ENCODE measurements around the gene SLC22A2. TPM values are rescaled to one million over a fixed set of nuclear protein-coding genes. Genes with fewer than 3 reads are reported as not detected.

The SLC22A2 gene
- total RNA-seq, 1 donor from 2014 or later = not detected

DNA sequence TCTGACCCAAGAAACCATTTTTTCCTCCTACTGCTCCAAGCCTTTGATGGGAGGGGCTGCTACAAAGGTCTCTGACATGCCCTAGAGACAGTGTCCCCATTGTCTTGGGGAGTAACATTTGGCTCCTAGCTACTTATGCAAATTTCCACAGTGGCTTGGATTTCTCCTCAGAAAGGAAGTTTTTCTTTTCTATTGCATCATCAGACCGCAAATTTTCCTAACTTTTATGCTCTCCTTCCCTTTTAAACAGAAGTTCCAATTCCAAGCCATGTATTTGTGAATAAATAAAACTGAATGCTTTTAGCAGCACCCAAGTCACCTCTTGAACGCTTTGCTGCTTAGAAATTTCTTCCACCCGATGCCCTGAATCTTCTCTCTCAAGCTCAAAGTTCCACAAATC lies 51.0 kb downstream of the SLC22A2 start:
- H3K4me3 Mint-ChIP-seq = no peak overlapping the region
- DNase-seq (ENCODE audit: extremely low spot score, unreplicated experiment) = no peak
- H3K36me3 Mint-ChIP-seq = no peaks in the 10 kb centered on the region
- H3K27ac Mint-ChIP-seq = no peak overlapping the region
- no peaks in the 10 kb centered on the region for H3K4me1 Mint-ChIP-seq (ENCODE audit: unreplicated experiment)
- TF ChIP-seq CTCF (conservative IDR thresholded peaks at IDR 0.05) = no peak
- no peaks in the 10 kb centered on the region for H3K27me3 Mint-ChIP-seq
- H3K9me3 Mint-ChIP-seq = peaks cover 22% of the 10 kb centered on the region

- H3K36me3 Mint-ChIP-seq = no peaks in the 10 kb centered on the region
- no peak overlapping the region for H3K4me3 Mint-ChIP-seq
- H3K9me3 Mint-ChIP-seq = peaks cover 18% of the 10 kb centered on the region
- no peak overlapping the region for H3K27ac Mint-ChIP-seq
- DNase-seq (ENCODE audit: extremely low spot score, unreplicated experiment) = no peak
- H3K4me1 Mint-ChIP-seq (ENCODE audit: unreplicated experiment) = peaks cover 9% of the 10 kb centered on the region
- no peak for TF ChIP-seq CTCF (conservative IDR thresholded peaks at IDR 0.05)
- H3K27me3 Mint-ChIP-seq = no peaks in the 10 kb centered on the region
These were observed 53.9 kb downstream of the SLC22A2 start for GRCh38 chr6:160204710-160205109.

- H3K4me1 Mint-ChIP-seq (ENCODE audit: unreplicated experiment) = peaks cover 12% of the 10 kb centered on the region
- TF ChIP-seq CTCF (conservative IDR thresholded peaks at IDR 0.05) = no peak
- H3K27ac Mint-ChIP-seq = no peak overlapping the region
These were observed 54.7 kb downstream of the SLC22A2 start for GRCh38 chr6:160203953-160204352.

GRCh38 chr6:160203522-160203921 lies 55.1 kb downstream of the SLC22A2 start:
- no peaks in the 10 kb centered on the region for H3K27me3 Mint-ChIP-seq

More at GRCh38 chr6:160203953-160204352, 54.7 kb downstream of the SLC22A2 start:
- Mint-ChIP-seq H3K9me3 (peaks cover 18% of the 10 kb centered on the region), H3K27me3 (no peaks in the 10 kb centered on the region), H3K36me3 (no peaks in the 10 kb centered on the region), H3K4me3 (no peak overlapping the region)
- no peak for DNase-seq (ENCODE audit: extremely low spot score, unreplicated experiment)

GRCh38 chr6:160203076-160203475 lies 55.5 kb downstream of the SLC22A2 start:
- H3K4me1 Mint-ChIP-seq (ENCODE audit: unreplicated experiment) = peaks cover 19% of the 10 kb centered on the region
- no peak overlapping the region for H3K4me3 Mint-ChIP-seq
- peaks cover 18% of the 10 kb centered on the region for H3K9me3 Mint-ChIP-seq
- no peaks in the 10 kb centered on the region for H3K36me3 Mint-ChIP-seq
- DNase-seq (ENCODE audit: extremely low spot score, unreplicated experiment) = no peak
- TF ChIP-seq CTCF (conservative IDR thresholded peaks at IDR 0.05) = no peak
- no peaks in the 10 kb centered on the region for H3K27me3 Mint-ChIP-seq
- H3K27ac Mint-ChIP-seq = no peak overlapping the region

More at GRCh38 chr6:160203522-160203921, 55.1 kb downstream of the SLC22A2 start:
- DNase-seq (ENCODE audit: extremely low spot score, unreplicated experiment) = no peak
- peaks cover 17% of the 10 kb centered on the region for H3K4me1 Mint-ChIP-seq (ENCODE audit: unreplicated experiment)
- no peaks in the 10 kb centered on the region for H3K36me3 Mint-ChIP-seq
- no peak for TF ChIP-seq CTCF (conservative IDR thresholded peaks at IDR 0.05)
- H3K9me3 Mint-ChIP-seq = peaks cover 18% of the 10 kb centered on the region
- no peak overlapping the region for H3K27ac Mint-ChIP-seq
- H3K4me3 Mint-ChIP-seq = no peak overlapping the region

DNA sequence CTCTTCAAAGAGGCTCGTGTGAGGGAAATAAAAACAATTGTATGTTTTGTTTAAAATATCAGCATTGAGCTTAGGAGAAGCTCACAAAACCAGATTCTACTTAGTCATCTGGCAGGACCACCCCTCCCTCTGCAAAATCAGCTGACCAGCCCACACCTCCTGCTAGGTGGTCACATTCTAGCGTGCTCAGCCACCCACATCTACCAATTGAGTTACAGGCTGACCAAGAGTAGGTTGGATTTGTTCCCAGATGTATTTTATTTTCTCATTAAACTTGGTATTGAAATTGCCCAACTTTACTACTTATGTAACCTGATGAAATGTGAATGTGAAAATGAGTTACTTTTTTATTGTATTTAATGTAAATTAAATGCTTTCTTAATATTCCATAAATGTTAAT lies 56.2 kb downstream of the SLC22A2 start:
- DNase-seq (ENCODE audit: extremely low spot score, unreplicated experiment) = no peak
- Mint-ChIP-seq H3K27me3 (no peaks in the 10 kb centered on the region), H3K4me3 (no peak overlapping the region), H3K4me1 (ENCODE audit: unreplicated experiment) (peaks cover 19% of the 10 kb centered on the region), H3K36me3 (no peaks in the 10 kb centered on the region), H3K9me3 (peaks cover 13% of the 10 kb centered on the region), H3K27ac (no peak overlapping the region)
- no peak for TF ChIP-seq CTCF (conservative IDR thresholded peaks at IDR 0.05)
